Measurements from ENCODE around the gene KCNMB1.
"Not testable (repeated sequence)": the region's sequence is repeated elsewhere in the genome, so short reads cannot be mapped to it uniquely, and the experiment has no call there.

KCNMB1 gene

DNA sequence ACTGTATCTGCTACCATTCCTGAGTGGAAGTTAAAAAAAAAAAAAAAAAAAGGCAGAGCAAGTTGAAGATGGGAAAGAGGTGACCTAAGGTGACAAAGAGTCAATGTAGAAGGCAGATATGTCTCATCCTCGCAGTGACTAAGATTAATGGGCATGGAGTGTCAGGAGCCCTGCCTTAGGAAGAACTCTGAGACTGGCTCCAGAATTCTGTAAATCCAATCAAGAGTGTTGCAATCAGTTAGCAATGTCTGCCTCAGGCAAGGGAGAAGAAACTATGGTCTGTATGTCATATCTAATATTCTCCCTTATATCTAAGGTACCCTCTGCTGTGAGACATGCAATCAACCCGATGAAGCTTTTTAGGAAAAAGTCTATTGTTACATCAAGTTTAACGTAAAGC, 24.7 kb upstream of the KCNMB1 start:
- DNase-seq, result no peak

DNA sequence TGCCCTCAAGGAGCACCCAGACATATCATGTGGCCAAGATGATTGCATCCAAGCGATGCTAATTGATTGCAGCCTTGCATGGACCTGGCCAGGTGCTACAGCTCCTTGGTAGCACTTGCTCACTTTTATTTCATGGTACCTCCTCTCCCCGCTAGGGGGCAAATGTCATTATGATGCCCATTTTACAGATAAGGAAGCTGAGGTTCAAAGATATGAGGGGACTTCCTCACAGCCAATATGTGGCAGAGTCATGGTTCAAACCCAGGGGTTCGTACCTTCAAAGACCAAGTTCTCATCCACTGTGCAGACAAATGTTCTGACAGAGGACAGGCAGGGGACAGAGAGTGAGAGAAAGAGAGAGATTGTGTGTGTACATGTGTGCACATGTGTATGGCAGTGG, 21.9 kb upstream of the KCNMB1 start:
- no peak for DNase-seq

DNA sequence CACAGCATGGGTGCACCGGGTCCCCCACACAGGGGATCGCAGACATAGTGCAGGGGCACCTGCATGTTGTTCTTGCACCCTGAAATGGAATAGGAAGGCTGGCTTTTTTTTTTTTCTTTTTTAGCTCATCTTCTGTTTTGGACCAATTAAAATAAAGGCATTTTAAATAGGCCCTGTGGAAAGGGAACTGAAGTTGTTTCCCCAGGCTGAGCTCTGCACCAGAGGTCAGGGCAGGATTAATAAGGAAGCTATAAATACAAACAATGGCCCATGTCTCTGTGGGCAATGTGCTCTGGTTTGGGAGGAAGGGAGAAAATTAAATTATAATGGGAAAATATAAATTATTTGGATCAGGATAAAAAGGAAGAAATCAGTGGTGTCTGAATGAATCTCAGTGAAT, 21.2 kb upstream of the KCNMB1 start:
- DNase-seq, result no peak

DNA sequence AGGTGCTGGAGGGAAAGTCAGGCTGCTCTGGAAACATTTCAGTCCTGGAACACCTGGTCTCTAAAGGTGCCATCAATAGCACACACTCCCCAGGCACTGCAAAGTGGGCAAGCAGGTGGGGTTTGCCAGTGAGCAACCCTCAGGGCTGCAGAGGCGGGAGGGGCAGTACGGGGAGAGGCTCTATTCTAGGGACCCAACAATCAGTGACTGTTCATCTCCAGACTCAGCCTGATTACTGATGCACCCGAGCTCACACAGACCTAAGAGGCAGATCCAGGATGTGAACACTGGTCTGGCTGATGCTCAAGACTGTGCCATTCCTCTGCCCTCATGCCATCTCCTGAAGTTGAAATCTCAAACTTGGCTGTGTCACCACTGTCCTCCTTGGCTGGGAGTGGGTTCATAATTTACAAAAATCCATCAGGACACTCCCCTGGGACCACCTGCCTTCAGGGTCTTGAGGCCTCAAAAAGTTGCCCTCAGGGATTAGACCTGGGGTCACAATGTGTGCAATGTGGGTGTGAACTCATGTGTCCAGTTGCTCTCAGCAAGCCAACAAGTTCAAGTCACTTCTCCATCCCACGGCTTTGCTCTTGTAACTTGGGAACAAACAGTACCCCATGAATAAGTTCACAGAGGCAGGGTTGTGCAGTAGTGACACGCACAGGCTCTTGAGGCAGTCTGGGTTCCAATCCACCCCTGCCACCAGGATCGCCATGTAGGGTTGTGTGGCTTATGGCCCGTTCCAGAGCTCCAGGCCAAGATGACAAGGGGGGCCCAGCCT, 19.9 kb upstream of the KCNMB1 start:
- DNase-seq, result no peak

DNA sequence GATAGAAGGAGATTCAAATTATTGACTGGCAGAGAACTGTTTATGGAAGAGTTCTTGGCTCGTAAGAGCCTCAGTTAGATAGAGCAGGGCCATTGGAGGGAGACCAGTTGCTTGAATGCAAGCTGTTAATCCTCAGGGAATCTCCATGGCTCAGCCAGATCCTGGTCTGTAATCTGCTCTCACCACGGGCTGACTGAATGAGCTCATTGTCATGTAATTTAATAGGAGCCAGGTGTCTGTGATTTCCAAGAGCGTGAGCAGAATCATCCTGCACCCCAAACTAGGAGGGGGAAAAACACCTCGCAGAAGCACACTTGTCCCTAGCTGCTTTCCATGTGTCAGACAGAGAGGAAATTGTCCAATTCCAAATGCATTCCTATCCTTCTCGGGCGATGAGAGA, 19.1 kb upstream of the KCNMB1 start:
- DNase-seq, result no peak

DNA sequence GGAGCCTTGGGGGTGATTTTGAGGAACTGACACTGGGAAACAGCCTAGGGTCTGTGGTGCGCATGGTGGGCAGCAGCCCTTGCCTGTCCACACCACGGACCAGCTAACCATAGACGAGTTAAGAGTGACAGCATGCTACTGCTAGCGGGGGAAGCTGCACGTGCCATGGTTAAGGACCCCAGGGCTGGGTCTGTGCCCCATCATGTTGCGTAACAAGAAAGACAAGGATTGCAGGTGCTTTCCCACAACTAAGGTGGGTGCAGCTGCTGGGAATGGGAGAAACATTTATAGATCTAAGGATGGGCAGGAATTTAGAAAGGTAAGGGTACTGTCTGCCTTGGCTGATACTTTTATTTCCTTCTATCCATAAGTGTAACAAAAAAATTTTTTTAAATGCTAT, 17.9 kb upstream of the KCNMB1 start:
- DNase-seq, result no peak

DNA sequence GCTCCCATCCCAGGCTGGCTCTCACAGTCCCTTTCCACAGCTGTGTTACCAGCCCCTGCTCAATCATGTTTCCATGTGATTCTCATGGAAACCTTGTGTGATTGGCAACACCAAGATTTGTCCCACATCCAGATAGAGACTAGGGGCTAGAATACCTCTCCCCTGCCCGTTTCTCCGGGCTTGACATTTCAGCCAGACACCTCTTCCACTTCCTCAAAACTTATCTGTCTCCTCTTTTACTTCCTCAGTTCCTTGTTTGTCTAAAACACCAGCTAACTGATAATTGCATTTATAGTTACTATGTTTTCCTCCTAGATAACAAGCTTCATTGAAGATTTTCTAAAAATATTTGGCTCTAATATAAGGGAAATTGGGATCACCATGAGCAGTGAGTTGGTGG, 16.6 kb upstream of the KCNMB1 start:
- no peak for DNase-seq

DNA sequence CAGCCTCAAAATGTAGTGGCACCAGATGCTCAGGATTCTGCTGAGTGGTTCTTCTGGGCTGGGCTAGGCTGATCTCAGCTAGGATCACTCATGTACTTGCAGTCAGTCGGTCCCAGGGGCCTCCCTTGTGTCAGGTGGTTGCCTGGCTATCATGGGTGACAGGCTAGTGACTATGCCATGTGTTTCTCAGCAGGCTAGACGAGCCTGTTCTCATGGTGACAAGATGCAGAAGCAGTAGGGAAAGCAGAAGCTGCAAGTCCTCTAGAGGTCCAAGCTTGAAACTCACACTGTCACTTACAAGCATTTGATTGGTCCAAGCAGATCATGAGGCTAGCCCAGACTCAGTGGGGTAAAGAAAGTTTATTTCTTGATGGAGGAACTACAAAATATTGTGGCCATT, 15.2 kb upstream of the KCNMB1 start:
- DNase-seq, result no peak

DNA sequence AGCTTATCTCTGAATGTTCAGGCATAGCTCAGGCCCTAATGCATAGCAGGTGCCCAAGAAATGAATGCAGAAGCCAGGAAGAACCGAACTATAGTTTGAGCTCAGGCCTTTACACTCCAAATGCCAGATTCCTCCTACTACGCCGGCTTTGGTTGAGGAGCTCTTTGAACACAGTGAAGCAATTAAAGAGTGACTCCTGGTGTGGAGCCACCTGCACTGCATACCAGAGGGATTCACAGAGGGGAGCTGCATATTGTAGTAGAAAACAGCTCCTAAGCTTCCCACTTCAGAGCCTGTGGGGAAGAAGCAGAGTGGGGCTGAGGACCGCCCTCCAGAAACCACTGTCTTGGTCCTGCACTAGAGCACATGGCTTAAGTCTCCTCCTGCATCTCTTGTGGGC, 14.5 kb upstream of the KCNMB1 start:
- DNase-seq, result no peak

DNA sequence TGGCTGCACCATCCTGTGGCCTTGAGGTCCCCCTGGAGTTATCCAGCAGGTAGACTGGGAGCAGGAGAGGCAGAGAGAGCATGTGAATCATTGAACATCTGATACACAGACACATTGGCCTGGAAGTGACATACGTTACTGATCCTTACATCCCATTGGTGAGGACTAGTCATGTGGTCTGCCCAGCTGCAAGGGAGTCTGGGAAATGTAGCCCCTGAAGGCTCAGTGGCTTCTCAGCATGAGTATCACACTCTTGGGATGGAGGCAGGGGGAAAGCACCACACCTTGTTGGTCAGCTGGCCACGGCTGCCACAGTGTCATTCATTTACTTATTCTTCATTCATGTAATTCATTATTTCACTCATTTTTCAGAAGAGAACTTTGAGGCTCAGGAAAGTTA, 13.3 kb upstream of the KCNMB1 start:
- no peak for DNase-seq

DNA sequence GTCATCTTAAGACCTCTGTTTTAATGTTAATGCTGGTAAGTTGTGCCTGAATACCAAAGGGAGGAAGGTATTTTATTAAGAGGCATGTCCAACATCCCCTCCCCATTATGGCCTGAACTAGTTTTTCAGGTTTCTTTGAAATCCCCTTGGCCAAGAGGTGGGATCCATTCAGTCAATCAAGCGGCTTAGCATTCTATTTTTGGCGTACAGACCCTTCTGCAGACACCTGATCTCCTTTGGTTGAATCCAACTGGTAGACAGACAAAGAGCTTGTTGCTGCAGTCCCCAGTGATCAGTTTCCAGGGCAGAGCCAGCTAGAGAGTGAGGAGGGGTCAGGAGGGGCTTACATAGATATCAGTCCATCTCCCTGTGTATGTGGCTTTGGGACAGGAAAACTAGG, 7.9 kb upstream of the KCNMB1 start:
- no peak for DNase-seq

DNA sequence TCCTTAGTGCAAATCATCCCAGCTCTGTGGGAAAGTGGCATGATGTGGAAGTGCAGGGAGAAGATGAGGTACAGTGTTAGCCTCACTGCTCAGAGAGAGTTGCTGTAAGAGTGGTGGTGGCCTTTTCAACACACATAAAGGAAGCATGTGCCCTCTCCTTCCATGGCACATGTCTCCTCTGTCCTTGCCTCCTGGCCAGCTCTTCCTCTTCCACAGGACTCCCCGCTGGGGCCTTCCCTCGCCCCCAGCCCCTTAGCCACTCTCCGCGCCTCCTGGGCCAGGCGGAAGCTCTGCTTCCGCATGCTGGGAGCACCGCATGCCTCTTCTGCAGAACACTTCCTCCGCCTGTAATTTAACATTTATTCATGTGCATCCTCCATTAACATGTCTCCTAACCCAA, 4.8 kb upstream of the KCNMB1 start:
- DNase-seq, result no peak

DNA sequence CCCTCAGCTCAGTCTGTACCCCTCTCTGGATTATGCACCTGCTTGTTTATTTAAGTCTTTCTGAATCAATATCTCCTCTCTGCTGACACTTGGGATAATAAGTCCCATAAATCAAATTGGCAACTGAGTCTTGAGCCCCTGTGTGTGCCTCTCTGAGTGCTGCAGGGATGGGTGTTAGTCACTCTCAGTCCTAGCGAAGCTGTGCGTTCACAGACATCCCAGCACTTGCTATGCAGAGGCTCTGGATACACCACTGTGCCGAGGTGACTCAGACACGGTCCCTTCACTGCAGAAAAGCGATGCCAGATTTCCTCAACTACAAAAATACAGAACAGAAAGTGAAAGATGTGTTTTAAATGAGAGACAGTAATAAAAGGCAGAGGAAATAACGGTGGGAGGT, 4.1 kb upstream of the KCNMB1 start:
- DNase-seq, result no peak

DNA sequence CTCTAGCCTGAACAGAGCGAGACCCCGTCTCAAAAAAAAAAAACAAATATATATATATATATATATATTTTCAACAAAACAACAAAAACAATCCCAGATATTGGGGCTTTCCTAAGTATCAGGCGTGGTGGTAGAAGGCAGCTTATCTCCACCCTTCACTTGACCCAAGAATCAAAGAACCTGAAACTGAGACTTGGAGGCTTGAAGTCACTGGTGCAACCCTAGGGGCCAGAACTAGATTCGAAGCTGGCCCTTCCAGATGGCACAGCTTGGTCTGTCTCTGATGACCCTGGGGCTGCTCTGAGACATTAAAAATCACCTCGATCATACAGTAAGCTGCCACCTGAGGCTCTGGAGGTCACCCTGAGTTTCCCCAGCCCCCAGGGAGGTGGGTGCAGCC, 1.3 kb upstream of the KCNMB1 start:
- DNase-seq, result no peak

DNA sequence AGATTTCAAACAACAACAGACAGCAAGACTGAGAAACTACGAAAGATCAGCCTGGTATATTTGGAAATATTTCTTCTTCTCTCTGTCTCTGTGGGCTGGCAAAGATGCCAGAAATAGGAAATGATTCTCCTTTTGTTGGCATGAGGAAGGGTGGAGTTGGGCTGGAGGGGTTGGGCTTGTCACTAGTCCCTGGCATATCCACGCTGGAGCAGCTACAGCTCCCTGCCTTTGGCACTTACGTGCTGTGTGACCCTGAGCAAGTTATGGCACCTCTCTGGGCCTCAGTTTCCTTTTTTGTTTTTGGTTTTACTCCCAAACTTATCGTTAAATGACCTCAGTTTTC, 354 bp upstream of the KCNMB1 start:
- DNase-seq, result no peak

DNA sequence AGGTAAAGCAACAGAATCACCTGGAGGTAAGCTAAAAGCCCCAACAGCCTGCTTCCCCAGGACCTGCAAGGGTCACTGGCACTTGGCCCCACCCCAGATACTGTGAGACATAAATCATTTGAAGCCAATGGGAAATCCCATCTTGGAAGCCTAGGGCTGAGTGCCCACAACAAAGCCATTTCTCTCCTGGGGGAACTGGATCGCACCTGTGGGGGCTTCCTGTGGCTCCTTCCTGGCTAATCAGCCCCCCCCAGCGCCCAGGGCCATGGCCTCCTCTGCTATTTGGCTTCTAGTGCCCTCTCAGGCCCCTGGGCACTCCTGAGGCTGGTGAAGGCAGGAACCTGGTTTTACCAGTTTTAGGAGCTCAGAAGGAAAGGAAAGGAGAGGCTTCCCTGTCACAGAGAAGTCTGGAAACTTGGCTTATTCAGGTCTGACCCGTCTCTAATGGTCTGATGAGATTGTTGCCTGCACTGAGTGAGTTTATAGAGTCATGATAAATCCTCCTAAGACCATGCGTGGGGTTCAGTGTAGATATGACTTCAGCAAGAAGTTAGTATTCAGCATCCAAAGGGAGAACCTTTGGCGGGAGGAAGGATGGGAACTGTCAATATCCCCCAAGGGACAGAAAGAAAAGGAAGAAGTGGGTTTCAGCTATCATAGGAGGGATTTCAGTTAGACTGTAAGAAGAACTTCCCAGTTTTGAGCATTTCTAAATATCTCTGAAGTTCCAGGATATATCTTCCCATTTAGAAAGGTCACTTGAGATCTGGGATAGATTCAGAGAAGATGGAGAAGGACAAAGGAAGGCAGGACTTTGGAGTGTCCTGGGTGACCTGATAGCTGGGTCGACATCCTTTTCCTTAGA, 1.2 kb downstream of the KCNMB1 start:
- DNase-seq, result no peak

DNA sequence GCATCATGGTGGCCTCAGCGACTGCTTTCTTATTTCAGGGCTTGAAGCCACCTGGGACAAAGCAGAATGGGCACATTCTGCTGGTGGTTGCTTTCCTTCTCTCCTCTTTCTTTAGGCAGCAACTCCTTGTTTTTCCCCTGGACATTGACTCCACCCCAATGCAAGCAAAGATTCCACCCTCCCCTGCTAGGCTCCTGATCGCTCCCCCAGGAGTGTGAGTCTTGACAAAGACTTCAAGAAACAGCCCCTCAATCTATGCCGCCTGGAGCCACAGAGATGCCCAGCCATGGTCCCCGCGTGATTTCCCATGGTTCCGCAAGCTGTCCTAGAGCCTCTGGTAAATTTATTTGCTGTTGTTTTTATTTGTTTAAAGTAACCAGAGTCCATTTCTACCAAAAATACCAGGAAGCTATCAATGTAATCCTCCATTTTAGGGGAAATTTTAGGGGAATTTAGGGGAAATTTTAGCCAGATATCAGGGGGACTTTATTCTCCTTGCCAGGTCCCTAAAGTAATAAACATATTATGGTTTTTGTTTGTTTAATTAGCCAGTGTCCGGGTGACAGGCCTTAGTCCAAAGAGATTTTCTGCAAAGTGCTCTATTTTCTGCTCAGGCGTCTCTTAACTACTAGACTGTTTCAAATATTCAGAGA, 2.3 kb downstream of the KCNMB1 start:
- DNase-seq, result no peak

DNA sequence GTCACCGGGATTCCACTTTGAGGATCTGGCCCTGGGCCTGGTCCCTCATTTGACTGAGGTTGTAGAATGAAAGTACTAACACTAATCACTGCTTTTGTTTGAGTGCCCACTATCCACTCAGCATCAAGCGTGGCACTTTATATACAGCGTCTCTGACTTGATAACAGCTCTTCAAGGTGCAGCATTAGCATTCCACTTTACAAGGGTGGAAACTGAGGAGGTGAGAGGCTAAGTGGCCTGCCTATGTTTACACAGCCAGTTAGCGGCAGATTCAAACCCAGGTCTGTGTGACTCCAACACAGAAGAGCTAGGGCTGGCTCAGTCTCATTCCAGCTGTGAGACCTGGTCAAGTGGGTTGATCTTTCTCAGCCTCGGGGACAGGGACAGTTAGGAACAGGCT, 5.9 kb downstream of the KCNMB1 start:
- no peak for DNase-seq

DNA sequence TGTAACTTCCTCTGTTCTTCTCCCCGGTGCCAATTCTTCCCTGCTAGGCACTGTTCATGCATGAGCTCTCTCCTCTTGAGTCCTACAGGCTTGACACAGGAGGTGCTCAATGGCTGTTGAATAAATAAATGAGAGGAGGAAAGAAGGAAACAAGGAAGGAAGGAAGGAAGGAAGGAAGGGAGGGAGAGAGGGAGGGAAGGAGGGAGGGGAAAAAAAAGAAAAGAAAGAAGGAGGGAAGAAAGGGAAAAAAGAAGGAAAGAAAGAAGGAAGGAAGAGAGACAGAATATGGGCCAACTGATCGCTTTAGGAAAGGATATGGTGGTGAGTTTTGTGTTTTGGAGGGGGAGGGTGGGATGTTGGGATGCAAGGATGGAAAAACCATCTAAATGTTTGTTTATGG, 6.4 kb downstream of the KCNMB1 start:
- no peak for DNase-seq

DNA sequence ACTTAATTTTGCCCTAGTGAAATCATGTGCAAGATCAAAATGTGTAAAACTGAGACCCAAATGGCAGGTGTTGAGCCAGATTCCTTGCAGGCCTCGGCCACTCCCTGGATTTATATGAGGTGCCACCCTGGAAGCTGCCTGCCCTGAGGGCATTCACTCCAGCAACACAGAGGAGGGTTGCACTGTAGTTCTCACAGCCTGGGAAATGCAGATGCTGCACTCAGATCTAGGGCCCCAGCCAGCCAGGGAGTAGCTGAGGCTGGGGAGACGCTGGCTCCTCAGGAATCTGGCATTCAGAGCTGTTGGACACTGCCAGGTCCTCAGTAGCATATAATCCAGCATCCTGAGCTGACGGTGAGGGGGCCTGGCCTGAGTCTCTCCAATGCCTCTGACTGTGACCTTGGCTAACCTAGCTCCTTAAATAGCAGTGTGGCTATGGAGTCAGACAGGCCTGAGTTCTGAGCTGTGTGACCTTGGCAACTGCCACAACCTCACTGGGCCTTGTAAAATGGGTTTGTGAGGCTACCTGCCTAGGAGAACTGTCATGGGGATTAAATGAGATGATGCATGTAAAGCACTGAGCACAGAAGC, 8.7 kb downstream of the KCNMB1 start:
- no peak for DNase-seq

DNA sequence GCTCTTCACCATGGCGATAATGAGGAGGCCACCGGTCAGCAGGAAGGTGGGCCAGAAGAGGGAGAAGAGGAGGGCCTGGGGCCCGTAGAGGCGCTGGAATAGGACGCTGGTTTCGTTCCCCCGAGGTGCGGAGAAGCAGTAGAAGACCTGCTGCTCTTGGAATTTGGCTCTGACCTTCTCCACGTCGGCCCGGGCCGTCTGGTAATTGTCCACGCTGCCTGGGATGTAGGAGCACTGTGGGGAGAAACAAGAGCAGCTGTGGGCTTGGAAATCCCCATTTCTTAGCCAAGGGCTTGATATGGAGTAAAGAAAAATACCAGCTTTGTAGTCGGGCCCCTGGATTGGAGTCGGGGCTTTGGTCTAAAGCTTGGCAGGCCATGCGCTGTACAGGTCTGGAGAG, 10.4 kb downstream of the KCNMB1 start:
- no peak for DNase-seq

DNA sequence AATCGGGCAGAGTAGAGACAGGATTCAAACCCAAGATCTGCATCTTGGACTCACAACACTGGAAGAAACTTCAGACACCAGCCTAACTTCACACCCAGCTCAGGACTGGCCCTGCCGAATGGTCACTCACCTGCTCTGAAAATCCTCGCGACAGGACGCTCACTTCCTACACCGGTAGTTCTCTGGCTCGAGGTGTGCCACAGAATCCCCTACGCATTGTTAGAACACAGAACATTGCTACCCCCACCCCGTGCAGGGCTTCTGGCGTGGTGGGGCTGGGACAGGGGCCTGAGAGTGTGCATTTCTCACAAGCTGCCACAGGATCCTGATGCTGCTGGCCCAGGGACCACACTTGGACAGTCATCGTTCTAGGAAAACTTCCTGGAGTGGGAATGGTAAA, 12.1 kb downstream of the KCNMB1 start:
- DNase-seq, result no peak

DNA sequence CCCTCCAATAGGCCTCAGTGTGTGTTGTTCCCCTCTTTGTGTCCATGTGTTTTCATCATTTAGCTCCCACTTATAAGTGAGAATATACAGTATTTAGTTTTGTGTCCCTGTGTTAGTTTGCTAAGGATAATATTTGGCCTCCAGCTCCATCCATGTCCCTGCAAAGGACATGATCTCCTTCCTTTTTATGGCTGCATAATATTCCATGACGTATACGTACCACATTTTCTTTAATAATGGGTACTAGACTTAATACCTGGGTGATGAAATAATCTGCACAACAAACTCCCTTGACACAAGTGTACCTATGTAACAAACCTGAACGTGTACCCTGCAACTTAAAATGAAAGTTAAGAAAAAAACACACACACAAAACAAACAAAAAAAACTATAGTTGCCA, 12.6 kb downstream of the KCNMB1 start:
- not testable (repeated sequence) for DNase-seq

DNA sequence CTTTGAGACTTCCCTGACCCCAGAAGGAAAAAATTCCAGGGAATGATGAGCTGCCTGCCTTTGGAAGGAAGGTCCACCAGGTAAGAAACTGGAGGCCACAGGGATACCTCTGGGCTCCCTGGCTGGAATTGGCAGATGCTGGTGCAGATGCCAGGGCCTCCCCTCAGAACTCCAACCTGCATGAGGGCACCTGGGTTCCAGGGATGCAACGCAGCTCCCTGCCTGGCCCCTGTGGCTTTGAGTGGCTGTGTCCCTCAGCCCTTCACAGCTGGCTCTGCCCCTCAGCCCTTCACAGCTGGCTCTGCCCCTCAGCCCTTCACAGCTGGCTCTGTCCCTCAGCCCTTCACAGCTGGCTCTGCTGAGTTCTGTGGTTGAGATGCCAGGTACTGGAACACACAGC, 13.9 kb downstream of the KCNMB1 start:
- no peak for DNase-seq

All from NCI-H510A treated with DMSO at 0.1 percent for 48 hours (cell line).